SK-N-SH (cell line): Measurements from ENCODE around the gene TMEM209. TPM values are rescaled to one million over a fixed set of nuclear protein-coding genes. Genes with fewer than 3 reads are reported as not detected.

Source experiments
- CTCF ChIA-PET: fragments of 300-600, 350-600 bp; formaldehyde crosslinking; extraction: SDS; loops from one replicate; lab custom pipeline; 2021; lab: Yijun Ruan, JAX
- POLR2A ChIA-PET: fragments of 350-600 bp; sonication (Branson Sonifier 250); formaldehyde crosslinking; extraction: SDS; loops from one replicate; lab custom pipeline; 2020; ENCODE audit warnings: antibody characterized with exemption, inconsistent platforms; lab: Yijun Ruan, JAX
- DNase-seq: peaks from one replicate; pipeline ENCODE4 v3.0.0; 2012
- H2AFZ ChIP-seq: fragments of 200-600 bp; sonication (generic); 2 replicates; pipeline ENCODE4 v1.8.1; 2016; ENCODE audit warnings: antibody characterized with exemption, mild to moderate bottlenecking, low read depth
- H3F3A ChIP-seq: fragments of 200-600 bp; sonication (generic); replicated peaks from 2 replicates; pipeline ENCODE3; 2016; ENCODE audit warnings: antibody characterized with exemption, mild to moderate bottlenecking; ENCODE audit not compliant: insufficient read depth
- H3K27ac ChIP-seq, 2 experiments: fragments of 200-500 bp in 1 of 2; fragments of 200-600 bp in 1 of 2; sonication (Bioruptor generic) in 1 of 2; sonication (generic), shearing (Covaris generic) in 1 of 2; 2 replicates each; pipeline versions ENCODE4 v1.5.1 to v1.6.1; 2014 to 2016; ENCODE audit warnings: low read depth in 2 of 2, inconsistent platforms in 1 of 2, low read length in 1 of 2, mild to moderate bottlenecking in 1 of 2, mixed read lengths in 1 of 2
- H3K27me3 ChIP-seq: fragments of 200-600 bp; sonication (generic), shearing (Covaris generic); 2 replicates; pipeline ENCODE4 v1.6.1; 2016; ENCODE audit warnings: mixed run types; ENCODE audit not compliant: insufficient read depth
- H3K36me3 ChIP-seq, 2 experiments: fragments of 200-500 bp in 1 of 2; fragments of 200-600 bp in 1 of 2; sonication (Bioruptor generic) in 1 of 2; sonication (generic) in 1 of 2; replicated peaks in 1 of 2; 2 replicates each; pipeline versions ENCODE3 to v1.5.1; 2014 to 2016; ENCODE audit warnings: low read length in 1 of 2, mild to moderate bottlenecking in 1 of 2; ENCODE audit not compliant: insufficient read depth in 2 of 2, control insufficient read depth in 1 of 2
- H3K4me1 ChIP-seq, 2 experiments: fragments of 200-500 bp in 1 of 2; fragments of 200-600 bp in 1 of 2; sonication (Bioruptor generic) in 1 of 2; sonication (generic), shearing (Covaris generic) in 1 of 2; 2 replicates each; pipeline versions ENCODE4 v1.5.1 to v1.6.1; 2014 to 2016; ENCODE audit warnings: low read depth in 1 of 2, low read length in 1 of 2, mixed run types in 1 of 2; ENCODE audit not compliant: insufficient read depth in 2 of 2, control insufficient read depth in 1 of 2
- H3K4me2 ChIP-seq: fragments of 200-600 bp; sonication (generic), shearing (Covaris generic); 2 replicates; pipeline ENCODE4 v1.6.1; 2017; ENCODE audit warnings: mixed run types
- H3K4me3 ChIP-seq, 2 experiments: fragments of 200-500 bp in 1 of 2; fragments of 200-600 bp in 1 of 2; sonication (Bioruptor generic) in 1 of 2; sonication (generic), shearing (Covaris generic) in 1 of 2; 2 replicates each; pipeline versions ENCODE4 v1.5.1 to v1.8.1; 2014 to 2016; ENCODE audit warnings: low read depth in 2 of 2, inconsistent platforms in 1 of 2, low read length in 1 of 2, mild to moderate bottlenecking in 1 of 2, mixed read lengths in 1 of 2, moderate library complexity in 1 of 2
- H3K79me2 ChIP-seq: fragments of 200-600 bp; sonication (generic); 2 replicates; pipeline ENCODE4 v1.8.1; 2017; ENCODE audit warnings: mild to moderate bottlenecking; ENCODE audit not compliant: insufficient read depth
- H3K9ac ChIP-seq: fragments of 200-600 bp; sonication (generic); 2 replicates; pipeline ENCODE4 v1.6.1; 2017; ENCODE audit warnings: mixed run types
- H3K9me2 ChIP-seq: fragments of 200-600 bp; sonication (generic); 2 replicates; pipeline ENCODE4 v1.6.1; 2017; ENCODE audit warnings: mixed run types
- H3K9me3 ChIP-seq: fragments of 200-600 bp; sonication (generic); 2 replicates; pipeline ENCODE4 v1.6.1; 2017; ENCODE audit warnings: mixed run types, mild to moderate bottlenecking, moderate library complexity
- H4K20me1 ChIP-seq: fragments of 200-600 bp; sonication (generic); 2 replicates; pipeline ENCODE4 v1.6.1; 2017; ENCODE audit warnings: mild to moderate bottlenecking, mixed run types; ENCODE audit not compliant: insufficient read depth
- CHD2 ChIP-seq: fragments of 150-350 bp; IDR thresholded peaks from 2 replicates; pipeline ENCODE4 v1.6.1; 2018; ENCODE audit warnings: low read length; ENCODE audit not compliant: partially characterized antibody
- EZH2phosphoT487 ChIP-seq: fragments of 200-600 bp; sonication (generic); IDR thresholded peaks from 2 replicates; pipeline ENCODE4 v1.6.1; 2017; ENCODE audit warnings: low read depth, mixed run types, mild to moderate bottlenecking, antibody characterized with exemption, moderate library complexity, borderline replicate concordance
- FOSL2 ChIP-seq: IDR thresholded peaks from 2 replicates; pipeline ENCODE4 v1.4.0; 2012; ENCODE audit warnings: low read depth, mild to moderate bottlenecking, moderate library complexity, borderline replicate concordance
- FOXJ3 ChIP-seq: sonication (generic); formaldehyde crosslinking; IDR thresholded peaks from 2 replicates; pipeline ENCODE4 v1.5.1; 2020; ENCODE audit warnings: mild to moderate bottlenecking, missing genetic modification reagents
- GATA2 ChIP-seq: sonication (generic); formaldehyde crosslinking; IDR thresholded peaks from 2 replicates; pipeline ENCODE4 v1.5.0; 2020; ENCODE audit warnings: mild to moderate bottlenecking, missing genetic modification reagents
- MAX ChIP-seq: IDR thresholded peaks from 2 replicates; pipeline ENCODE4 v1.4.0; 2012; ENCODE audit warnings: low read depth
- MEF2A ChIP-seq: IDR thresholded peaks from 2 replicates; pipeline ENCODE4 v1.4.0; 2012; ENCODE audit warnings: low read depth, borderline replicate concordance
- NFIC ChIP-seq: IDR thresholded peaks from 2 replicates; pipeline ENCODE4 v1.4.0; 2012; ENCODE audit warnings: borderline replicate concordance
- NRF1 ChIP-seq: IDR thresholded peaks from 2 replicates; pipeline ENCODE4 v1.6.1; 2012; ENCODE audit warnings: low read depth, mild to moderate bottlenecking, low read length
- RAD21 ChIP-seq: IDR thresholded peaks from 2 replicates; pipeline ENCODE4 v1.6.1; 2012; ENCODE audit warnings: mild to moderate bottlenecking, low read length
- RFX5 ChIP-seq: IDR thresholded peaks from 2 replicates; pipeline ENCODE4 v1.6.1; 2012; ENCODE audit warnings: mild to moderate bottlenecking, improper control_type of control experiment, low read length
- RXRA ChIP-seq: IDR thresholded peaks from 2 replicates; pipeline ENCODE4 v1.4.0; 2012; ENCODE audit warnings: low read depth, mild to moderate bottlenecking, borderline replicate concordance
- TCF12 ChIP-seq: IDR thresholded peaks from 2 replicates; pipeline ENCODE4 v1.4.0; 2012
- USF2 ChIP-seq: fragments of 150-350 bp; IDR thresholded peaks from 2 replicates; pipeline ENCODE4 v1.6.1; 2017; ENCODE audit warnings: antibody characterized with exemption, low read length, low read depth, borderline replicate concordance
- WGBS: methylation state at CpG from one replicate; pipeline ENCODE4 v1.1.6; 2017; ENCODE audit warnings: low lambda C conversion rate; 5-methylcytosine and 5-hydroxymethylcytosine counted together
- polyA plus RNA-seq, 3 experiments: library from polyadenylated mRNA; depleted of rRNA; stranded (reverse); fragments of >200 nt; gene quantifications; 2 replicates each; pipeline ENCODE4 v1.2.3, GENCODE V29; 2012
- TF ChIP-seq, protein P1 (sequence below): fragments of 150-350 bp; IDR thresholded peaks from 2 replicates; pipeline ENCODE4 v1.6.1; 2016; ENCODE audit warnings: mild to moderate bottlenecking, low read depth, low read length
- TF ChIP-seq, protein P2 (sequence below): IDR thresholded peaks from 2 replicates; pipeline ENCODE4 v1.4.0; 2012; ENCODE audit warnings: low read depth, borderline replicate concordance
- TF ChIP-seq, protein P3 (sequence below): IDR thresholded peaks from 2 replicates; pipeline ENCODE4 v1.4.0; 2012; ENCODE audit warnings: low read depth, borderline replicate concordance
- TF ChIP-seq, protein P4 (sequence below): IDR thresholded peaks from 2 replicates; pipeline ENCODE4 v1.6.1; 2012; ENCODE audit warnings: mild to moderate bottlenecking, low read depth, low read length, moderate library complexity

TMEM209 gene
- polyA plus RNA-seq, 1 of the 3 experiments (the other 2 are of a cell fraction), result 14.9 TPM

DNA sequence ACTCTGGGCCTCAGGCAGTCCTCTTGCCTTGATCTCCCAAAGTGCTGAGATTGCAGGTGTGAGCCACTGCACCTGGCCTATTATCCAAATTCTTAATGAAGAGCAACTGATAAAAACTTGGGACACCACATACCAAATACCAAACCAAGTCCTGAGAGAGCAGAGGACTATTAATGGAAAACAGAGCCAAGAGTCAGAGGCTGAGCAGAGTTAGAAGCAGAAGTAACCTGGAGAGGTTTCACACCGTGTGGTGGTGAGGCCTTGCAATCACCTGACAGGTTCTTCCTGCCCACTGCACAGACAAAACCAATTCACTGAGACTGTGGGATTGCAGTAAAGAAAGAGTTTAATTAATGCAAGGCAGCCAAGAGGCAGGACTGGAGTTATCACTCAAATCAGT lies 18.4 kb upstream of the TMEM209 start:
- Histone ChIP-seq H3K4me2 (no peak overlapping the region), H4K20me1 (no peaks in the 10 kb centered on the region), H3K36me3 (no peaks in the 10 kb centered on the region), H3K9me3 (no peaks in the 10 kb centered on the region), H3F3A (no peaks in the 10 kb centered on the region), H3K27me3 (no peaks in the 10 kb centered on the region), H3K4me1 (no peaks in the 10 kb centered on the region; a peak in 1 of 4 replicates), H3K9ac (no peak overlapping the region), H3K79me2 (no peaks in the 10 kb centered on the region), H3K9me2 (no peaks in the 10 kb centered on the region), H3K4me3 (no peak overlapping the region), H2AFZ (no peak overlapping the region), H3K27ac (no peak overlapping the region)
- TF ChIP-seq, protein P1, sequence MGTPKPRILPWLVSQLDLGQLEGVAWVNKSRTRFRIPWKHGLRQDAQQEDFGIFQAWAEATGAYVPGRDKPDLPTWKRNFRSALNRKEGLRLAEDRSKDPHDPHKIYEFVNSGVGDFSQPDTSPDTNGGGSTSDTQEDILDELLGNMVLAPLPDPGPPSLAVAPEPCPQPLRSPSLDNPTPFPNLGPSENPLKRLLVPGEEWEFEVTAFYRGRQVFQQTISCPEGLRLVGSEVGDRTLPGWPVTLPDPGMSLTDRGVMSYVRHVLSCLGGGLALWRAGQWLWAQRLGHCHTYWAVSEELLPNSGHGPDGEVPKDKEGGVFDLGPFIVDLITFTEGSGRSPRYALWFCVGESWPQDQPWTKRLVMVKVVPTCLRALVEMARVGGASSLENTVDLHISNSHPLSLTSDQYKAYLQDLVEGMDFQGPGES, result no peak
- TF ChIP-seq FOSL2 (no peak), FOXJ3 (CRISPR knock-in tag) (no peak)
- 65% methylated on average over 1 of the region's 1 CpG for WGBS
- ChIA-PET CTCF (no interaction called here), POLR2A (no interaction called here)
- no peak for DNase-seq

DNA sequence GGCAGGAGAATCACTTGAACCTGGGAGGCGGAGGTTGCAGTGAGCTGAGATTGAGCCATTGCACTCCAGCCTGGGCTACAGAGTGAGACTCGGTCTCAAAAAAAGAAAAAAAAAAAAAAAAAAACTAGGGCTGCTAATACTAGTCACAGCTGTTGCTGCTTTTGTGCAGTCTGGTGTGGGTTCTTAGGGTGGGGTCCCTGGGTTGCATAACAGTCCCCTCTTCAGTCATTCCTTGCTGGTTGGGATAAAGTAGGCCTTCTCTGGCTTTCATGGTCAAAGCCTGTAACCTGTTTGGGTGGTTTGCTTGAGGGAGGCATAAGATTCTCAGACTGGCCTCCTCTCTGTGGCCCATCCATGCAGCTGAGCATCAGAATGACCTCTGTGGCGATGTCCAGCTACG lies 16.5 kb upstream of the TMEM209 start:
- WGBS, result 88% methylated on average over 4 of the region's 4 CpGs
- ChIA-PET CTCF (interaction anchor here (1.3 kb wide), 1 partner anchor 9 kb away, joined by 3 read pairs; no protein-coding TSS in a partner anchor), POLR2A (interaction anchor here (1.5 kb wide), 1 partner anchor 17 kb away, joined by 3 read pairs; the partner anchor contains the start of gene TMEM209)

More for the DNA sequence above, 16.5 kb upstream of the TMEM209 start:
- Histone ChIP-seq H3K9me3 (no peaks in the 10 kb centered on the region), H3F3A (no peaks in the 10 kb centered on the region), H3K27me3 (no peaks in the 10 kb centered on the region), H3K9me2 (no peaks in the 10 kb centered on the region), H4K20me1 (no peaks in the 10 kb centered on the region), H3K79me2 (no peaks in the 10 kb centered on the region), H3K36me3 (no peaks in the 10 kb centered on the region), H3K4me1 (no peaks in the 10 kb centered on the region), H3K27ac (no peak overlapping the region), H3K4me2 (no peak overlapping the region), H2AFZ (no peak overlapping the region), H3K4me3 (no peak overlapping the region), H3K9ac (no peak overlapping the region)
- DNase-seq, result no peak
- TF ChIP-seq USF2 (no peak), CHD2 (no peak), FOXJ3 (CRISPR knock-in tag) (no peak), RXRA (no peak), GATA2 (CRISPR knock-in tag) (no peak), RAD21 (no peak), NFIC (no peak), RFX5 (no peak), EZH2phosphoT487 (no peak), NRF1 (no peak), MEF2A (no peak), MAX (no peak), TCF12 (no peak)
- TF ChIP-seq, protein P2, sequence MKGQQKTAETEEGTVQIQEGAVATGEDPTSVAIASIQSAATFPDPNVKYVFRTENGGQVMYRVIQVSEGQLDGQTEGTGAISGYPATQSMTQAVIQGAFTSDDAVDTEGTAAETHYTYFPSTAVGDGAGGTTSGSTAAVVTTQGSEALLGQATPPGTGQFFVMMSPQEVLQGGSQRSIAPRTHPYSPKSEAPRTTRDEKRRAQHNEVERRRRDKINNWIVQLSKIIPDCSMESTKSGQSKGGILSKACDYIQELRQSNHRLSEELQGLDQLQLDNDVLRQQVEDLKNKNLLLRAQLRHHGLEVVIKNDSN, result no peak
- TF ChIP-seq, protein P3, sequence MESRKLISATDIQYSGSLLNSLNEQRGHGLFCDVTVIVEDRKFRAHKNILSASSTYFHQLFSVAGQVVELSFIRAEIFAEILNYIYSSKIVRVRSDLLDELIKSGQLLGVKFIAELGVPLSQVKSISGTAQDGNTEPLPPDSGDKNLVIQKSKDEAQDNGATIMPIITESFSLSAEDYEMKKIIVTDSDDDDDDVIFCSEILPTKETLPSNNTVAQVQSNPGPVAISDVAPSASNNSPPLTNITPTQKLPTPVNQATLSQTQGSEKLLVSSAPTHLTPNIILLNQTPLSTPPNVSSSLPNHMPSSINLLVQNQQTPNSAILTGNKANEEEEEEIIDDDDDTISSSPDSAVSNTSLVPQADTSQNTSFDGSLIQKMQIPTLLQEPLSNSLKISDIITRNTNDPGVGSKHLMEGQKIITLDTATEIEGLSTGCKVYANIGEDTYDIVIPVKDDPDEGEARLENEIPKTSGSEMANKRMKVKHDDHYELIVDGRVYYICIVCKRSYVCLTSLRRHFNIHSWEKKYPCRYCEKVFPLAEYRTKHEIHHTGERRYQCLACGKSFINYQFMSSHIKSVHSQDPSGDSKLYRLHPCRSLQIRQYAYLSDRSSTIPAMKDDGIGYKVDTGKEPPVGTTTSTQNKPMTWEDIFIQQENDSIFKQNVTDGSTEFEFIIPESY, result no peak
- TF ChIP-seq, protein P4, sequence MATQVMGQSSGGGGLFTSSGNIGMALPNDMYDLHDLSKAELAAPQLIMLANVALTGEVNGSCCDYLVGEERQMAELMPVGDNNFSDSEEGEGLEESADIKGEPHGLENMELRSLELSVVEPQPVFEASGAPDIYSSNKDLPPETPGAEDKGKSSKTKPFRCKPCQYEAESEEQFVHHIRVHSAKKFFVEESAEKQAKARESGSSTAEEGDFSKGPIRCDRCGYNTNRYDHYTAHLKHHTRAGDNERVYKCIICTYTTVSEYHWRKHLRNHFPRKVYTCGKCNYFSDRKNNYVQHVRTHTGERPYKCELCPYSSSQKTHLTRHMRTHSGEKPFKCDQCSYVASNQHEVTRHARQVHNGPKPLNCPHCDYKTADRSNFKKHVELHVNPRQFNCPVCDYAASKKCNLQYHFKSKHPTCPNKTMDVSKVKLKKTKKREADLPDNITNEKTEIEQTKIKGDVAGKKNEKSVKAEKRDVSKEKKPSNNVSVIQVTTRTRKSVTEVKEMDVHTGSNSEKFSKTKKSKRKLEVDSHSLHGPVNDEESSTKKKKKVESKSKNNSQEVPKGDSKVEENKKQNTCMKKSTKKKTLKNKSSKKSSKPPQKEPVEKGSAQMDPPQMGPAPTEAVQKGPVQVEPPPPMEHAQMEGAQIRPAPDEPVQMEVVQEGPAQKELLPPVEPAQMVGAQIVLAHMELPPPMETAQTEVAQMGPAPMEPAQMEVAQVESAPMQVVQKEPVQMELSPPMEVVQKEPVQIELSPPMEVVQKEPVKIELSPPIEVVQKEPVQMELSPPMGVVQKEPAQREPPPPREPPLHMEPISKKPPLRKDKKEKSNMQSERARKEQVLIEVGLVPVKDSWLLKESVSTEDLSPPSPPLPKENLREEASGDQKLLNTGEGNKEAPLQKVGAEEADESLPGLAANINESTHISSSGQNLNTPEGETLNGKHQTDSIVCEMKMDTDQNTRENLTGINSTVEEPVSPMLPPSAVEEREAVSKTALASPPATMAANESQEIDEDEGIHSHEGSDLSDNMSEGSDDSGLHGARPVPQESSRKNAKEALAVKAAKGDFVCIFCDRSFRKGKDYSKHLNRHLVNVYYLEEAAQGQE, result no peak
